Bronchial epithelial cell (primary cell): ENCODE measurements around the gene IFT43. TPM values are rescaled to one million over a fixed set of nuclear protein-coding genes. Genes with fewer than 3 reads are reported as not detected.

ENCODE experiments used
- DNase-seq: peaks from one replicate; pipeline ENCODE4 v3.0.0-alpha.2; 2010; ENCODE audit warnings: low read depth
- FAIRE-seq: peaks from 2 replicates; lab custom pipeline; 2011; peaks lifted over from hg19 to GRCh38; lab: Jason Lieb, UNC
- H3K27me3 ChIP-seq: 2 replicates; pipeline ENCODE4 v1.5.1; 2011; ENCODE audit warnings: low read length; ENCODE audit not compliant: control insufficient read depth, insufficient read depth
- H3K36me3 ChIP-seq: 2 replicates; pipeline ENCODE4 v1.5.1; 2011; ENCODE audit warnings: low read length; ENCODE audit not compliant: control insufficient read depth, insufficient read depth
- H3K4me3 ChIP-seq: 2 replicates; pipeline ENCODE4 v1.5.1; 2011; ENCODE audit warnings: mild to moderate bottlenecking, low read depth, low read length, control low read depth
- CTCF ChIP-seq: IDR thresholded peaks from 2 replicates; pipeline ENCODE4 v1.5.1; 2011; ENCODE audit warnings: mild to moderate bottlenecking, moderate library complexity, low read length, control low read depth, inconsistent platforms; ENCODE audit not compliant: insufficient read depth, severe bottlenecking
- total RNA-seq: library from RNA; depleted of rRNA; stranded (reverse); fragments of >200 nt; gene quantifications from 2 replicates; pipeline ENCODE4 v1.2.1, GENCODE V29; 2014

The IFT43 gene
- total RNA-seq, 1 donor from 2014 or later = 24.0 TPM

GRCh38 chr14:76089575-76089974 lies 104.0 kb downstream of the IFT43 start:
- Histone ChIP-seq H3K27me3 (no peaks in the 10 kb centered on the region), H3K4me3 (no peak overlapping the region), H3K36me3 (no peaks in the 10 kb centered on the region)
- no peak for FAIRE-seq
- no peak for DNase-seq
- no peak for TF ChIP-seq CTCF

GRCh38 chr14:76090616-76091391 lies 105.2 kb downstream of the IFT43 start:
- no peaks in the 10 kb centered on the region for H3K27me3 ChIP-seq
- DNase-seq (no peak), FAIRE-seq (peak; percentile 60)
- no peak overlapping the region for H3K4me3 ChIP-seq
- H3K36me3 ChIP-seq = no peaks in the 10 kb centered on the region
- no peak for TF ChIP-seq CTCF

- Histone ChIP-seq H3K4me3 (no peak overlapping the region), H3K27me3 (no peaks in the 10 kb centered on the region), H3K36me3 (no peaks in the 10 kb centered on the region)
- DNase-seq (no peak), FAIRE-seq (no peak)
- TF ChIP-seq CTCF = no peak
Observed at GRCh38 chr14:76093077-76093476, 107.5 kb downstream of the IFT43 start.

GRCh38 chr14:76096257-76096656 lies 110.7 kb downstream of the IFT43 start:
- Histone ChIP-seq H3K36me3 (no peaks in the 10 kb centered on the region), H3K27me3 (no peaks in the 10 kb centered on the region), H3K4me3 (no peak overlapping the region)
- FAIRE-seq = no peak
- TF ChIP-seq CTCF = no peak
- DNase-seq = no peak

- Histone ChIP-seq H3K27me3 (no peaks in the 10 kb centered on the region), H3K4me3 (no peak overlapping the region), H3K36me3 (no peaks in the 10 kb centered on the region)
- no peak for TF ChIP-seq CTCF
- FAIRE-seq (no peak), DNase-seq (no peak)
Observed at GRCh38 chr14:76097547-76097946, 112.0 kb downstream of the IFT43 start.

- no peak overlapping the region for H3K4me3 ChIP-seq
- no peaks in the 10 kb centered on the region for H3K27me3 ChIP-seq
- no peak for DNase-seq
- no peaks in the 10 kb centered on the region for H3K36me3 ChIP-seq
- no peak for TF ChIP-seq CTCF
- no peak for FAIRE-seq
Observed at GRCh38 chr14:76098047-76098446, 112.5 kb downstream of the IFT43 start.
